ENCODE results near the gene GRIN3B.
"Not testable (repeated sequence)": the region's sequence is repeated elsewhere in the genome, so short reads cannot be mapped to it uniquely, and the experiment has no call there.

Gene GRIN3B

GRCh38 chr19:955803-956765, 44.1 kb upstream of the GRIN3B start:
- Histone ChIP-seq H2AK5ac (ENCODE audit: low read length) (peak overlapping the region; percentile 98), H3K27me3 (ENCODE audit: insufficient read depth, low read length) (no peaks in the 10 kb centered on the region), H3K27ac (ENCODE audit: low read depth, low read length) (peak overlapping the region; percentile 99), H3K14ac (ENCODE audit: low read length) (peak overlapping the region; percentile 87), H3K4me2 (ENCODE audit: low read length) (peak overlapping the region; percentile 68), H4K91ac (ENCODE audit: low read depth, low read length) (peak overlapping the region; percentile 94), H3K9ac (ENCODE audit: low read length) (peak overlapping the region; percentile 28), H3K79me2 (ENCODE audit: control insufficient read depth, insufficient read depth, low read length, poor library complexity) (peaks cover 55% of the 10 kb centered on the region), H2BK5ac (ENCODE audit: low read depth, low read length, poor library complexity) (peak overlapping the region; percentile 95), H3K36me3 (ENCODE audit: control insufficient read depth in 1 of 2, insufficient read depth in 2 of 2, low read length in 2 of 2) (peaks cover 30 to 33% of the 10 kb centered on the region in 2 experiments), H3K4me3 (ENCODE audit: low read depth, low read length) (no peak overlapping the region), H3K9me3 (ENCODE audit: insufficient read depth, low read depth, low read length) (no peaks in the 10 kb centered on the region), H3K4ac (ENCODE audit: low read depth, low read length) (peak overlapping the region; percentile 98), H2AFZ (ENCODE audit: insufficient read depth, low read length, poor library complexity) (no peak overlapping the region), H4K12ac (ENCODE audit: low read depth, low read length) (peak overlapping the region; percentile 40), H3K4me1 (ENCODE audit: control insufficient read depth in 1 of 2, insufficient read depth in 2 of 2, low read length in 2 of 2) (peaks cover 67 to 74% of the 10 kb centered on the region in 2 experiments), H2BK12ac (ENCODE audit: low read length) (peak overlapping the region; percentile 88), H2BK120ac (ENCODE audit: insufficient read depth, low read length, poor library complexity) (peak overlapping the region; percentile 97), H3K18ac (ENCODE audit: low read length) (peak overlapping the region; percentile 91), H3K23ac (ENCODE audit: low read length) (no peak overlapping the region), H3K79me1 (ENCODE audit: low read length) (peaks cover 64% of the 10 kb centered on the region), H4K8ac (ENCODE audit: low read depth, low read length) (peak overlapping the region; percentile 88)
- WGBS (ENCODE audit: extremely low coverage, insufficient coverage, insufficient read length): no CpG with 5 or more reads among the region's 55 CpGs
- DNase-seq: peak; percentile 94 to 96

- H3K36me3 ChIP-seq (ENCODE audit: control insufficient read depth in 1 of 2, insufficient read depth in 2 of 2, low read length in 2 of 2): peaks cover 37 to 41% of the 10 kb centered on the region in 2 experiments
These were observed 43.3 kb upstream of the GRIN3B start for GRCh38 chr19:956766-957440.

GRCh38 chr19:957578-957977, 42.6 kb upstream of the GRIN3B start:
- Histone ChIP-seq H3K9ac (ENCODE audit: low read length) (peak overlapping the region; percentile 60), H3K36me3 (ENCODE audit: control insufficient read depth in 1 of 2, insufficient read depth in 2 of 2, low read length in 2 of 2) (peaks cover 38 to 44% of the 10 kb centered on the region in 2 experiments), H3K14ac (ENCODE audit: low read length) (peak overlapping the region; percentile 43), H2BK120ac (ENCODE audit: insufficient read depth, low read length, poor library complexity) (peak overlapping the region; percentile 93), H4K91ac (ENCODE audit: low read depth, low read length) (peak overlapping the region; percentile 89), H4K12ac (ENCODE audit: low read depth, low read length) (peak overlapping the region; percentile 10), H3K27ac (ENCODE audit: low read depth, low read length) (peak overlapping the region; percentile 99), H3K79me1 (ENCODE audit: low read length) (peaks cover 57% of the 10 kb centered on the region), H3K4me1 (ENCODE audit: control insufficient read depth in 1 of 2, insufficient read depth in 2 of 2, low read length in 2 of 2) (peaks cover 60 to 62% of the 10 kb centered on the region in 2 experiments), H3K4me2 (ENCODE audit: low read length) (peak overlapping the region; percentile 45), H3K79me2 (ENCODE audit: control insufficient read depth, insufficient read depth, low read length, poor library complexity) (peaks cover 50% of the 10 kb centered on the region), H3K18ac (ENCODE audit: low read length) (peak overlapping the region; percentile 73), H3K4ac (ENCODE audit: low read depth, low read length) (peak overlapping the region; percentile 49), H2BK5ac (ENCODE audit: low read depth, low read length, poor library complexity) (peak overlapping the region; percentile 97), H2AK5ac (ENCODE audit: low read length) (peak overlapping the region; percentile 62), H2BK12ac (ENCODE audit: low read length) (peak overlapping the region; percentile 20), H2AFZ (ENCODE audit: insufficient read depth, low read length, poor library complexity) (peak overlapping the region; percentile 12), H4K8ac (ENCODE audit: low read depth, low read length) (peak overlapping the region; percentile 84)
- not testable (repeated sequence) for H3K27me3 ChIP-seq (ENCODE audit: insufficient read depth, low read length); DNase-seq; H3K23ac ChIP-seq (ENCODE audit: low read length); H3K9me3 ChIP-seq (ENCODE audit: insufficient read depth, low read depth, low read length); H3K4me3 ChIP-seq (ENCODE audit: low read depth, low read length)
- WGBS (ENCODE audit: extremely low coverage, insufficient coverage, insufficient read length): no CpG with 5 or more reads among the region's 9 CpGs

More at GRCh38 chr19:956766-957440, 43.3 kb upstream of the GRIN3B start:
- no peak overlapping the region for H3K23ac ChIP-seq (ENCODE audit: low read length)
- H2AFZ ChIP-seq (ENCODE audit: insufficient read depth, low read length, poor library complexity): peak overlapping the region; percentile 12
- peak overlapping the region; percentile 62 for H2AK5ac ChIP-seq (ENCODE audit: low read length)
- peak; percentile 89 to 90 for DNase-seq
- peak overlapping the region; percentile 99 for H3K27ac ChIP-seq (ENCODE audit: low read depth, low read length)
- peaks cover 56% of the 10 kb centered on the region for H3K79me2 ChIP-seq (ENCODE audit: control insufficient read depth, insufficient read depth, low read length, poor library complexity)
- peaks cover 63% of the 10 kb centered on the region for H3K79me1 ChIP-seq (ENCODE audit: low read length)
- H2BK12ac ChIP-seq (ENCODE audit: low read length): peak overlapping the region; percentile 20
- peak overlapping the region; percentile 84 for H4K8ac ChIP-seq (ENCODE audit: low read depth, low read length)
- no peak overlapping the region for H3K4me3 ChIP-seq (ENCODE audit: low read depth, low read length)
- no peaks in the 10 kb centered on the region for H3K9me3 ChIP-seq (ENCODE audit: insufficient read depth, low read depth, low read length)
- peak overlapping the region; percentile 73 for H3K18ac ChIP-seq (ENCODE audit: low read length)
- peak overlapping the region; percentile 60 for H3K9ac ChIP-seq (ENCODE audit: low read length)
- H3K14ac ChIP-seq (ENCODE audit: low read length): peak overlapping the region; percentile 56
- no CpG with 5 or more reads among the region's 27 CpGs for WGBS (ENCODE audit: extremely low coverage, insufficient coverage, insufficient read length)
- peak overlapping the region; percentile 93 for H2BK120ac ChIP-seq (ENCODE audit: insufficient read depth, low read length, poor library complexity)
- H3K4ac ChIP-seq (ENCODE audit: low read depth, low read length): peak overlapping the region; percentile 50
- peak overlapping the region; percentile 10 for H4K12ac ChIP-seq (ENCODE audit: low read depth, low read length)
- H3K4me2 ChIP-seq (ENCODE audit: low read length): peak overlapping the region; percentile 68
- H3K27me3 ChIP-seq (ENCODE audit: insufficient read depth, low read length): no peaks in the 10 kb centered on the region
- H4K91ac ChIP-seq (ENCODE audit: low read depth, low read length): peak overlapping the region; percentile 94
- peaks cover 67 to 68% of the 10 kb centered on the region in 2 experiments for H3K4me1 ChIP-seq (ENCODE audit: control insufficient read depth in 1 of 2, insufficient read depth in 2 of 2, low read length in 2 of 2)
- peak overlapping the region; percentile 97 for H2BK5ac ChIP-seq (ENCODE audit: low read depth, low read length, poor library complexity)

Data from trophoblast cell (in vitro differentiated cells and primary cell).